AG09309 (cell line): ENCODE data around the gene SH3BP2.

ENCODE experiments used
- DNase-seq: peaks from one replicate; pipeline ENCODE4 v3.0.0-alpha.2; 2010; ENCODE audit warnings: low read depth
- H3K4me3 ChIP-seq: 2 replicates; pipeline ENCODE4 v1.5.1; 2011; ENCODE audit warnings: mild to moderate bottlenecking, low read depth, low read length, moderate library complexity; ENCODE audit not compliant: control insufficient read depth
- TF ChIP-seq, protein P1 (sequence below): IDR thresholded peaks from 2 replicates; pipeline ENCODE4 v1.5.1; 2011; ENCODE audit warnings: mild to moderate bottlenecking, low read depth, low read length, inconsistent platforms; ENCODE audit not compliant: insufficient read depth, control insufficient read depth; ENCODE audit errors: missing control alignments

Gene SH3BP2

DNA sequence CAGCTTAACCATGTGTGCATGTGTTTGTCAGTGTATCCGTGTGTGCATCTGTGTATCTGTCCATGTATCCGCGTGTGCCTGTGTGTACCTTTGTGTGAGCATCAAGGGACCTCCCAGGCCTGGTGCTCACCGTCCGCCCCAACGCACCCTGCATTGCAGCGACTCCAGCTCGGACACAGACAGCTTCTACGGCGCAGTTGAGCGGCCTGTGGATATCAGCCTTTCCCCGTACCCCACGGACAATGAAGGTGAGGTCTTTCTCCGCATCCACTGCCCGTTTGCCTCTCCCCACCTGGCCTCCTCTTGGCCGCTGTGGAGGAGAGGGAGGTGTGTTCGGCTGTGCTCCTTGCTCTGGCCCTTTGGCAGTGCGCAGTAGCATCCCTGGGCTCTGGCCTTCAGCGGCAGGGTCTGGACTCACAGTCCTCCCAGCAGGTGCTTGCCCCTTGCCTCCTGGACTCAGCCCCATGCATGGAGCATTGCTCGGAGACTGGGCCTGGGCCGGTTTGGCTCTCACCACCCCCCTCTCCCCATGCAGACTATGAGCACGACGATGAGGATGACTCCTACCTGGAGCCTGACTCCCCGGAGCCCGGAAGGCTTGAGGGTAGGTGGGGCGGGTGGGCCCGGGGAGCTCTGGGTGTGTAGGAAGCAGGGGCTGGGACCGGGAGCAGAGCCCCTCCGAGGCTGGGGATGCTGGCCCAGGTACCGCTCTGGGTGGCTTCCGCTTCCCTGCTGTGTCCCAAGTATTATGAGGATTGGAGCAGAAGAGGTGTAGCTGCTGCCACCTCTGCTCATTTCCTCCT, 34.4 kb downstream of the SH3BP2 start:
- DNase-seq: no peak
- no peak overlapping the region for H3K4me3 ChIP-seq
- TF ChIP-seq, protein P1, sequence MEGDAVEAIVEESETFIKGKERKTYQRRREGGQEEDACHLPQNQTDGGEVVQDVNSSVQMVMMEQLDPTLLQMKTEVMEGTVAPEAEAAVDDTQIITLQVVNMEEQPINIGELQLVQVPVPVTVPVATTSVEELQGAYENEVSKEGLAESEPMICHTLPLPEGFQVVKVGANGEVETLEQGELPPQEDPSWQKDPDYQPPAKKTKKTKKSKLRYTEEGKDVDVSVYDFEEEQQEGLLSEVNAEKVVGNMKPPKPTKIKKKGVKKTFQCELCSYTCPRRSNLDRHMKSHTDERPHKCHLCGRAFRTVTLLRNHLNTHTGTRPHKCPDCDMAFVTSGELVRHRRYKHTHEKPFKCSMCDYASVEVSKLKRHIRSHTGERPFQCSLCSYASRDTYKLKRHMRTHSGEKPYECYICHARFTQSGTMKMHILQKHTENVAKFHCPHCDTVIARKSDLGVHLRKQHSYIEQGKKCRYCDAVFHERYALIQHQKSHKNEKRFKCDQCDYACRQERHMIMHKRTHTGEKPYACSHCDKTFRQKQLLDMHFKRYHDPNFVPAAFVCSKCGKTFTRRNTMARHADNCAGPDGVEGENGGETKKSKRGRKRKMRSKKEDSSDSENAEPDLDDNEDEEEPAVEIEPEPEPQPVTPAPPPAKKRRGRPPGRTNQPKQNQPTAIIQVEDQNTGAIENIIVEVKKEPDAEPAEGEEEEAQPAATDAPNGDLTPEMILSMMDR: no peak

DNA sequence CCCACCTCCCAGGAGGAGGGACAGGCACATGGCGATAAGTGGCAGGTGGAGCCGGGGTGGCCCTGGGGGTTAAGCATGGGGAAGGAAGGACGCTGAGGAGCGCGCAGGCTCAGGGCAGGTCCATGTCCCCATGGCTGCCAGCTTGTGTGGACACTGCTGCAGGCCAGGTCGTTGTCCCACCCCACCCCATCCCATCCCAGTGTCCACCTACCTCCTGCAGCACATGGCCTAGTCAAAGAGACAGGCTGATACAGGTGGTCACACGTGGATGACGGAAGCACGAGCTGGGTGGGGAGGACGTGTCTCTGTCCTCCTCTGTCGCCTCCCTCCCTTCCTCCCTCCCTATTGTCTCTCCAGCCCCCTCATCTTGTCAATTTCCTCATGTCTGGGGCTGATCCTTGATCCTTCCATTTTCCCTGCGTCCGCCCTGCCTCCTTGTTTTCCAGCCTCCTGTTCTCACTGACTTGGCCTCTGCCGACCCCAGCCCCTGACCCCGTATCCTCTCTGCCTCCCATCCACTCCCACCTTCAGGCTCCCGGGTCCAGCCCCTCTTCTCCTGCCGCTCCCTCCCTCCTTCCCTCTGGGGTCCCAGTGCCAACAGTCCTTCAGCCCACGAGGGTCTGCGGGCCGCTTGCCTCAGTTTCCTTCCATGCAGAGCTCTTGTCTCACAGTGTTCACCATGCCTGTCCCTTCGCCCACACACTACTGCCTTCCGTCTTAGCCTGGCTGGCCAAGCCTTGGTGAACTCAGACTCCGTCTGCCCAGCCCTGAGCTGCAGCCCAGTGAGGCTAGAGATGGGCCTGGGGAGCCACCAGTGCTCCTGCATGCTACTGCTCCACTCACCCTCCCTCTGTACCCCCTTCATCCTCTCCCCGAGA, 35.2 kb downstream of the SH3BP2 start:
- no peak overlapping the region for H3K4me3 ChIP-seq
- TF ChIP-seq, protein P1: no peak

DNA sequence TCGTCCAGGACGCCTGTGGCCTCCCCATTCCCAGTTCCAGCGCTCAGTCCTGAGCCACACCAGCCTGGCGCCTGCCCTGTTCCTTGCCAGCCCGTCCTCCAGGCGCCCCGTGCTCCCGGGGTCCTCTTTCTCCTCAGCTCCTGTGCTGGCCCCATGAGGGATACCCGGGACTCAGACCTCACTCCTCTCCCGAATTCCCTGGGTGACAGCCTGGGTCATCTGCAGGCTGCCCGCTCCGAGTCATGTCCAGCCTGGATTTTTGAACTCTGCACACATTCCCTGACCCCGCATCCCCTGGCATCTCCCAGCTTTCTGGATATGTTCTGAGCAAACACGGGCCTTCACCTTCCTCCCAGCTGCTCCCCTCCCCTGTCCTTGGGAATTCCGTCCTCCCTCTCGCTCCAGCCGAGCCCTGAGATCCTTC, 35.9 kb downstream of the SH3BP2 start:
- H3K4me3 ChIP-seq: no peak overlapping the region
- DNase-seq: no peak

More for the DNA sequence above, 35.2 kb downstream of the SH3BP2 start:
- DNase-seq: no peak

DNA sequence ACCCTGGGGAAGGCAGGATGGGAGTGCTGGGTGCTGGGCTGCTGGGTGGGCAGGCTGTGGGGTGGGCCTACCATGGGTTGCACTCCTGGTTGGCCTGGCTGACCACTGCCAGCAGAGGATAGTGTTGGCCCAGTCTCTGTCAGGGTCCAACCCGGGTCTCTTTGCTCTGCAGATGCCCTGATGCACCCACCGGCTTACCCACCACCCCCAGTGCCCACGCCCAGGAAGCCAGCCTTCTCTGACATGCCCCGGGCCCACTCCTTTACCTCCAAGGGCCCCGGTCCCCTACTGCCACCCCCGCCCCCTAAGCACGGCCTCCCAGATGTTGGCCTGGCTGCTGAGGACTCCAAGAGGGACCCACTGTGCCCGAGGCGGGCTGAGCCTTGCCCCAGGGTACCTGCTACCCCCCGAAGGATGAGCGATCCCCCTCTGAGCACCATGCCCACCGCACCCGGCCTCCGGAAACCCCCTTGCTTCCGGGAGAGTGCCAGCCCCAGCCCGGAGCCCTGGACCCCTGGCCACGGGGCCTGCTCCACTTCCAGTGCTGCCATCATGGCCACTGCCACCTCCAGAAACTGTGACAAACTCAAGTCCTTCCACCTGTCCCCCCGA, 36.5 kb downstream of the SH3BP2 start:
- TF ChIP-seq, protein P1: no peak
- DNase-seq: no peak

More for the DNA sequence above, 35.9 kb downstream of the SH3BP2 start:
- TF ChIP-seq, protein P1: no peak

DNA sequence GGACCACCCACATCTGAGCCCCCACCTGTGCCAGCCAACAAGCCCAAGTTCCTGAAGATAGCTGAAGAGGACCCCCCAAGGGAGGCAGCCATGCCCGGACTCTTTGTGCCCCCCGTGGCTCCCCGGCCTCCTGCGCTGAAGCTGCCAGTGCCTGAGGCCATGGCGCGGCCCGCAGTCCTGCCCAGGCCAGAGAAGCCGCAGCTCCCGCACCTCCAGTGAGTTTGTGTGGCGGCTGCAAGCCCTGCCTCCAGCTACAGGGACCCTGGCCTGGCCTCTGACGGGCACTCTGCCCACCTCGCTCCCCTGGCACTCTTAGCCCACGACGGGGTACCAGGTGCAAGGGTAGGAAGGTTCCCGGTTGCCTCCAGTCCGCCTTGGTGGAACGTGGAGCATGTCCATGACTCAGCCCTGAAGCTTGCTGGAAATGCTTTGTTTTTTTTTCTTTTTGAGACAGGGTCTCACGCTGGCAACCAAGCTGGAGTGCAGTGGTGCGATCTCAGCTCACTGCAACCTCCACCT, 37.1 kb downstream of the SH3BP2 start:
- DNase-seq: no peak
- TF ChIP-seq, protein P1: no peak
- H3K4me3 ChIP-seq: no peak overlapping the region

More for the DNA sequence above, 36.5 kb downstream of the SH3BP2 start:
- H3K4me3 ChIP-seq: no peak overlapping the region
